Activated T-helper 17 cell treated with anti-CD3 and anti-CD28 coated beads, Interleukin-2, amount 50 U/mL, for 72 hours (primary cell): Measurements from ENCODE around the gene GRM1. TPM values are rescaled to one million over a fixed set of nuclear protein-coding genes. Genes with fewer than 3 reads are reported as not detected.

Experiments
- ATAC-seq: fragments of 150-1000 bp; cut with Tn5 transposase; replicated peaks from 2 replicates; pipeline ENCODE4 v1.10.0; 2021; ENCODE audit warnings: mild to moderate bottlenecking, moderate library complexity
- H3K27ac Mint-ChIP-seq: one replicate; pipeline ENCODE4 v1.8.0; 2022; ENCODE audit warnings: mixed read lengths
- H3K27me3 Mint-ChIP-seq: one replicate; pipeline ENCODE4 v1.8.0; 2022; ENCODE audit warnings: mixed read lengths
- H3K36me3 Mint-ChIP-seq: one replicate; pipeline ENCODE4 v1.8.0; 2022; ENCODE audit warnings: low read depth, mild to moderate bottlenecking, mixed read lengths
- H3K4me1 Mint-ChIP-seq: one replicate; pipeline ENCODE4 v1.8.0; 2022; ENCODE audit warnings: mixed read lengths
- H3K4me3 Mint-ChIP-seq: one replicate; pipeline ENCODE4 v1.8.0; 2022; ENCODE audit warnings: mild to moderate bottlenecking, mixed read lengths
- H3K9me3 Mint-ChIP-seq: one replicate; pipeline ENCODE4 v1.8.0; 2022; ENCODE audit warnings: mixed read lengths
- total RNA-seq, 2 donors: library from RNA; stranded (reverse); gene quantifications; one replicate each; pipeline ENCODE4 v1.2.3, GENCODE V29; 2022

Gene GRM1
- total RNA-seq, 2 donors from 2014 or later, result 0.04 TPM; not detected in 1

DNA sequence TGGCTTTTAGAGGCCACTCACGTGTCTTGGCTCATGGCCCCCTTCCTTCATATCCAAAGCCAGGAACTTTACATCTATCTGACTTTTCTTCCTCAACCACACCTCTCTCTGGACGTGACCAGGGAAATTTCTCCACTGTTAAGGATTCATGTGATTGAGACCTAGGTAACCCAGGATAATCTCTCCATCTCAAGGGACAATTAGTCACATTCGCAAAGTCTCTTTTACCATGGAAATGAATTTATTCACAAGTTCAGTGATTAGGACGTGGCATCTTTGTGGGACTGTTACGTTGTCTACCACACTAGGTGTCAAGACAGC lies 287.3 kb downstream of the GRM1 start:
- ATAC-seq, result no peak
- Mint-ChIP-seq H3K4me3 (no peak overlapping the region), H3K27me3 (no peaks in the 10 kb centered on the region), H3K4me1 (no peaks in the 10 kb centered on the region), H3K36me3 (no peaks in the 10 kb centered on the region), H3K27ac (no peak overlapping the region), H3K9me3 (peaks cover 4% of the 10 kb centered on the region)

DNA sequence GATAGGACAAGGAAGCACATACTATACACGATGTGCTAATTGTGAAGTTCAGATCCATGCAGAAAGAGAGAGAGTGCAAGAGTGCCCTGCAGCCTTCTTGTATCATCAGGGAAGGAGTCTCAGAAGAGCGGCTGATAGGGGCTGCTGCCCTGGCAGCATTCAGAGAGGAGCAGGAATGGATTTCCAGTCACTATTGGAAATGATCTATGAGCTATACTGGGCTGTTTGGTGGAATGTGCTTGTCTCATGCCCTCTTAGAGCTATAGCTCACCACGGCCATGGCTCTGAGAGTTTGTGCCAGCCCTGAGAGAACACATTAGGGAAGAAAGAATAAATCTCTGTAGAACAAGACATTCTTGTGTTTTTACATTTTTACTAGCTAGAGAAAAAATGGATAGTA lies 302.2 kb downstream of the GRM1 start:
- Mint-ChIP-seq H3K27me3 (no peaks in the 10 kb centered on the region), H3K4me1 (no peaks in the 10 kb centered on the region), H3K36me3 (no peaks in the 10 kb centered on the region), H3K9me3 (no peaks in the 10 kb centered on the region), H3K27ac (no peak overlapping the region), H3K4me3 (no peak overlapping the region)
- ATAC-seq, result no peak

DNA sequence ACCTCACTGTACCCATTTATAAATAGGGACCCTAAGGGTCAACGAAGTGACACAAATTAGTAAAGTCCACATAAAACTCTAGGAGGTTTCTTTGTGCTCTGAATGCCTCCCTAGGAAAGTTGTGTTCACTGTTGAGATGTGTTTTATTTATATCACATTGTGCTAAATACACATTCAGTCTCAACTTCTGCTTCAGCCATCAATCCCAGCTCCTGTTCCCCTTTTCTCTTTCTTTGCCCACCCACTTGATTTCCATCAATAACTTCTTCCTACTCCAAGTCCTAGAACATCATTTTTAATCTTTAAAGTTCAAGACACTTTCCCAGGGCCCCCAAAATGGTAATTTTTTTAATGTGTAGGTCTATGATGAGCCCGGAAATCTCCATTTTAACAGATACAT lies 306.5 kb downstream of the GRM1 start:
- no peaks in the 10 kb centered on the region for H3K36me3 Mint-ChIP-seq
- no peak overlapping the region for H3K4me3 Mint-ChIP-seq
- no peak for ATAC-seq
- no peak overlapping the region for H3K27ac Mint-ChIP-seq
- no peaks in the 10 kb centered on the region for H3K9me3 Mint-ChIP-seq
- H3K27me3 Mint-ChIP-seq, result no peaks in the 10 kb centered on the region
- no peaks in the 10 kb centered on the region for H3K4me1 Mint-ChIP-seq

DNA sequence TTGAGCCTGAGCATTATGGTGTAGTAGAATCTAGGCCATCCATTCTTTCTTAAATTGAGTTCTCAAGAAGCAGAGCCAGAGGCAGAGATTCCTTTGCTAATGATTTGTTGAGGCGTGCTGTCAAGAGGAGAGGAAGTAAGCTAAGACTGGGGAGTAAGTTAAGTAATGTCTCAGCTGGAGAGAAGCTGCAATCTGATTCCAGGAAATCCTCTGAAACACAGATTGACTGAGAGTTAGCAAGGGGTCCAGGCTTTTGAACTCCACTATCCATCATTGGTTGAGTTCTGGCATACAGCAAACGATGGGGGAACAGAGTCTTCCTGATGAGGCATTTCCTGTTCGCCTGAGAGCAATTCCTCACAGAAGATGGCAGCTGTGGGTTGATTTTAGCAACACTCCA lies 307.3 kb downstream of the GRM1 start:
- Mint-ChIP-seq H3K36me3 (no peaks in the 10 kb centered on the region), H3K27me3 (no peaks in the 10 kb centered on the region), H3K9me3 (no peaks in the 10 kb centered on the region), H3K4me3 (no peak overlapping the region), H3K27ac (no peak overlapping the region), H3K4me1 (no peaks in the 10 kb centered on the region)
- ATAC-seq, result no peak

DNA sequence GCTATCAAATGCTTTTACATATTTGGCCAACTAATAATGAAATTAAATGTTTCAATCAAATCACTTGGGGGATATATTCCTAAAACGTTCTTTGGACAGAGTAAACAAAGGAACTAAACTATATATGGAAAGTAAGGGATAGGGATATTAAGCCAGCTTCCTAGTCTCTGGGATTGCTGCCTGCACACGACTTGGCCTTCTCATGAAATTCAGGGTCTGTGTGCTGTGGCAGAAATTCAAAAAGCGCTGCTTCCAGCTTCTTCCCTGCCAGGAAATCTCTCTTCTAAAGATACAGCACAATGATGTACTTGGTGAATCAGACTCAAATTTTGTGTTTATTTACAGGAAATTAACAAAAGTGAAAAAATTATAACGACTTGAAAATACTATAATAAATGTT lies 308.5 kb downstream of the GRM1 start:
- Mint-ChIP-seq H3K36me3 (no peaks in the 10 kb centered on the region), H3K9me3 (no peaks in the 10 kb centered on the region), H3K4me1 (no peaks in the 10 kb centered on the region), H3K27me3 (no peaks in the 10 kb centered on the region), H3K4me3 (no peak overlapping the region), H3K27ac (no peak overlapping the region)
- ATAC-seq, result no peak

DNA sequence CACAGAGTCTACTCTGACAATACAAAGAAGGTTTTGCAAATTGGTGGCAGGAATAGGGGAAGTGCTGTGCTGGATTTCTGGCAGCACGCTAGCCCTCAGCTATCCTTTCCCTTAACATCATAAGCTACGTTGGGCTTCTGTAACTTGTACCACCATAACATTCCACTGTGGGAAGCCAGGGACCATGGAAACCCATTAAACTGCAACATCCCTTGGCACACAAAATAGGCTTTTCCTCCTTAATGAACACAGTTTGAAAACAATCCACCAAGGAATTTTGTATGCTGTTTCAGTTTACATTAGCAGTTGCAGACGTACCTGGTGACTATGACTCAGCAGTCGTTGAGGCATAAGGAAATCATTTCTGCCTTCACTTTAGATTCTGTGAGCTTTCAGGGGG lies 310.9 kb downstream of the GRM1 start:
- Mint-ChIP-seq H3K27ac (no peak overlapping the region), H3K27me3 (peaks cover 4% of the 10 kb centered on the region), H3K36me3 (no peaks in the 10 kb centered on the region), H3K4me1 (no peaks in the 10 kb centered on the region), H3K4me3 (no peak overlapping the region), H3K9me3 (no peaks in the 10 kb centered on the region)
- ATAC-seq, result no peak

DNA sequence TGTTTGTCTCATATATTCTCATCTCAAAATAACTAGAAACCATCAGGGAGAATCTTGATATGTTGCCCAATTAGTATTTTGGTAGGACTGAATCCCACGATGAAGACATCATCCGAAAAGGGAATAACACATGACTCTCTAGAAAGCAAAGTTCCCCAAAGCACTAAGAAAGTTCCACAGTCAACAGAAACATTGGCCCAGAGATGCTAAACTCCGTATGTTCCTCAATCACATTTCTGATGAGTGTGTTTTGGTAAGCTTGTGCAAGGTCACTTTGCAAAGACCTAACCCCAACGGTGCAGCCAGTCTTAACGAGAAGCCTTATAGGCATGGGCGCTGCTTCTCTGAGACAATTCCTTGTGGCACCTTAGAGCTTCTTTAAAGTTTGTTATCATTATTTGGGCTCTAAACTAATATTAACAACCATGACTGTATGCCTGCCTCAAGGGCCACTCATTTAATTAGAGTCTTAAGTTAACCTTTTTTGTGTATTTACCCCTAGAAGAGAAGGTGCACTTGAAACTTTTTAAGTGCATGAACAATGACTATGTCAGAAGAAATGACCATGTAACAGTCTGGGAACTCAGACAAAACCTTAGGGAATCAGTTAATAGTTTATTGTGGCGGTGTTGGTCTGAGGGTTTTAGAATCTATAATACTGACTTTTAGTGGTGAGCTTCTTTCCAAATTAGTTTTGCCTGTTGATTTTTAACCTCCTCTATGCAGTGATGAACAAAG lies 312.8 kb downstream of the GRM1 start:
- no peaks in the 10 kb centered on the region for H3K4me1 Mint-ChIP-seq
- ATAC-seq, result no peak
- H3K4me3 Mint-ChIP-seq, result no peak overlapping the region
- no peak overlapping the region for H3K27ac Mint-ChIP-seq
- no peaks in the 10 kb centered on the region for H3K36me3 Mint-ChIP-seq
- no peaks in the 10 kb centered on the region for H3K9me3 Mint-ChIP-seq
- peaks cover 4% of the 10 kb centered on the region for H3K27me3 Mint-ChIP-seq

DNA sequence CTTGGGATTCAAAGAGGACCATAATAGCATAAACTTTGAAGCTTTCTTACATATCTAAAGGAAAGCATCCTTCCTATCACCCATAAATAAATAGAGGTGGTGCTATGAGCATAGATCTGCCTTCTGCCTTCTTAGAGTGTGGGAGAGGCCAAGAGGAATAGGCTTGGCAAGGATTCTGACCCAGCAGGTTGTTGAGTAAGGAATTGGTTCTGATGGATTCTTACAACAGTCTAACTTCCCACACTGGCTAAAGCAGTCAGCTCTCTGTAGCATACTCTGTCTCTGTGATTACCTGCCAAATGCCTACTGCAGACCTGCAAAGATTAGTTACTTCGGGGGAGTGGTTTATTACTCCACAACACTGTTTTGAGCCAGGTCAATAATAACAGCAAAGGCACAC lies 316.7 kb downstream of the GRM1 start:
- no peak overlapping the region for H3K27ac Mint-ChIP-seq
- no peaks in the 10 kb centered on the region for H3K9me3 Mint-ChIP-seq
- H3K36me3 Mint-ChIP-seq, result no peaks in the 10 kb centered on the region
- ATAC-seq, result no peak
- H3K27me3 Mint-ChIP-seq, result peaks cover 4% of the 10 kb centered on the region
- H3K4me3 Mint-ChIP-seq, result no peak overlapping the region
- no peaks in the 10 kb centered on the region for H3K4me1 Mint-ChIP-seq

DNA sequence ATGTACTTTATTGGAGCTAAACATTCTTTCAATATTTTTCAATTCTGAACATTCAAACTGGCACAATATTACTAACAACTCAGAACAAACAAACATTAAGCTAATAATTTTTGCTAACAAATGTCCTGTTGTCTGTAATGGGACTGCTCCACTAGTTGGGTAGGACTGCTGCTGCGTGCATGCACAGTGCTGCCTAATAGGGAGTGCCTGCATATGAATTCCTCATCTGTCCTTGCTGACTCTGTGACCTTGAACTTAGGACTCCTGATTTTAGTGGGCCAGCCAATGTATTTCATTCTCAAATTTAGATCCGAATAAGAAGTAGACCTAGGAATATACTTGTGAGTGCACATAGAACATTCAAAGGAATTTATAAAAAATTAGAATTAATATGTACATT lies 318.2 kb downstream of the GRM1 start:
- Mint-ChIP-seq H3K27me3 (peaks cover 4% of the 10 kb centered on the region), H3K4me3 (no peak overlapping the region), H3K36me3 (no peaks in the 10 kb centered on the region), H3K27ac (no peak overlapping the region), H3K9me3 (no peaks in the 10 kb centered on the region), H3K4me1 (no peaks in the 10 kb centered on the region)
- no peak for ATAC-seq

DNA sequence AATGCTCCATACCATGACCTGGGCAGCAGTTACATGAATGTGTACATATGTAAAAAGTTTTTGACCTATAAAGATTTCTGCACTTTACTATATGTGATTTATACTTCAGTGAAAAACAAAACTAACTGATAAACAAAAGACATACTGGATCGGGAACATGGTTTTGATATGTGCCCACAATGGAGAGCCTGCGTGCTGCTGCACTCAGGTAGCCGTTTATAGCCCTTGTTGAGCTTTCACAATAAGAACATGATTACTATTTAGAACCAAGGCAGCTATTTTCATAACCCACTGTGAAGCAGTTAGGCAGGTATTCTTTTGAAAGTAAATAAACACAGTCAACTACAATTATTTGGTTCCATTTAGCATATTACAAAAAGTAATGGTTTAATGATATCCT lies 318.8 kb downstream of the GRM1 start:
- no peak for ATAC-seq
- no peaks in the 10 kb centered on the region for H3K36me3 Mint-ChIP-seq
- H3K27me3 Mint-ChIP-seq, result peaks cover 4% of the 10 kb centered on the region
- no peak overlapping the region for H3K27ac Mint-ChIP-seq
- no peaks in the 10 kb centered on the region for H3K9me3 Mint-ChIP-seq
- no peaks in the 10 kb centered on the region for H3K4me1 Mint-ChIP-seq
- H3K4me3 Mint-ChIP-seq, result no peak overlapping the region

DNA sequence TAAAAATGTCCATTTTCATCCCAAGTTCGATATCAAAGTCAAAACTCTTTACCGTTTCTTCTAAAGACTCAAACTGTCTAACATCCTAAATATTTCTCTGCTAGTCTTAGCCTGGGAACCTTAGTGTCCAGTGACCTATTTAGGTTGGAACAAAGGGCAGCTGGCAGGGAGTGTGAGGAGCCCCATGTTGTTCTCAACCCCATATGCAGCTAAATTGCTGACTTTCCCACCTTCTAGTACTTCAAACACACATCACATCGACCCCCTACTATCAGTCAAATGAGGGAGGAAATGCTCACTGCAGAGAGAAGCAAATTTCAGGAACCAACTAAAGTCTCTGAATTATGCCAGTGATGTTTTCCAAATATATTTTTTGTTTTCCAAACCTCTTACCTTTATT lies 322.2 kb downstream of the GRM1 start:
- Mint-ChIP-seq H3K27me3 (peaks cover 4% of the 10 kb centered on the region), H3K27ac (no peak overlapping the region), H3K36me3 (no peaks in the 10 kb centered on the region), H3K4me3 (no peak overlapping the region), H3K9me3 (no peaks in the 10 kb centered on the region), H3K4me1 (no peaks in the 10 kb centered on the region)
- no peak for ATAC-seq

DNA sequence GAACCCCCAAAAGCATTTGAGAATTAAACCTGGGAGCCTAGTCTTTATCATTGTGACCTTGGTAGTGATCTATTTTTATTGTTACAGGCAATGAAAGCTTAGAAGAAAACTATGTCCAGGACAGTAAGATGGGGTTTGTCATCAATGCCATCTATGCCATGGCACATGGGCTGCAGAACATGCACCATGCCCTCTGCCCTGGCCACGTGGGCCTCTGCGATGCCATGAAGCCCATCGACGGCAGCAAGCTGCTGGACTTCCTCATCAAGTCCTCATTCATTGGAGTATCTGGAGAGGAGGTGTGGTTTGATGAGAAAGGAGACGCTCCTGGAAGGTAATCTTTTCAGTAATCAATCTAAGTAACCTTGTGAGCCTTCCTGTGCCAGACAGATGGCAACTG lies 323.3 kb downstream of the GRM1 start:
- Mint-ChIP-seq H3K36me3 (no peaks in the 10 kb centered on the region), H3K27me3 (peaks cover 4% of the 10 kb centered on the region), H3K4me1 (no peaks in the 10 kb centered on the region), H3K4me3 (no peak overlapping the region), H3K9me3 (no peaks in the 10 kb centered on the region), H3K27ac (no peak overlapping the region)
- no peak for ATAC-seq

DNA sequence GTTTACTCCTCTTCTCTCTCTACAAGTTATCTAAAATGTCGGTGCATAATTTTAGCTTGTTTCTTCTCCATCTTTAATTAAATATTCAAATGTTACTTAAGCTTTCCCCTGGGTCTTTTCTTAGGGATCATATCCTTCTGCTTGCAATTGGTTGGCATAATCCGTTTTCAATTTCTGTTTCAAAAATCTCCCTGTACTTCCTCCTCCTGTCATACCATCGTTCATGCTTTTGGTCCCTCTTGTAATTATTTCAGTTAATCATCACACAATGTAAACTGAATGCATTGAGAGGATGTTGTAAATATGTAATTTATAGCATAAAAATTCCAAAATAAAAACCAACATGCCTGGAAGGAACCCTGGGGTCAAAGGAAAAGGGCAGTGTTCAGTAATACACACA lies 325.6 kb downstream of the GRM1 start:
- Mint-ChIP-seq H3K36me3 (no peaks in the 10 kb centered on the region), H3K4me3 (no peak overlapping the region), H3K27ac (no peak overlapping the region), H3K9me3 (no peaks in the 10 kb centered on the region), H3K27me3 (peaks cover 4% of the 10 kb centered on the region), H3K4me1 (no peaks in the 10 kb centered on the region)
- no peak for ATAC-seq

DNA sequence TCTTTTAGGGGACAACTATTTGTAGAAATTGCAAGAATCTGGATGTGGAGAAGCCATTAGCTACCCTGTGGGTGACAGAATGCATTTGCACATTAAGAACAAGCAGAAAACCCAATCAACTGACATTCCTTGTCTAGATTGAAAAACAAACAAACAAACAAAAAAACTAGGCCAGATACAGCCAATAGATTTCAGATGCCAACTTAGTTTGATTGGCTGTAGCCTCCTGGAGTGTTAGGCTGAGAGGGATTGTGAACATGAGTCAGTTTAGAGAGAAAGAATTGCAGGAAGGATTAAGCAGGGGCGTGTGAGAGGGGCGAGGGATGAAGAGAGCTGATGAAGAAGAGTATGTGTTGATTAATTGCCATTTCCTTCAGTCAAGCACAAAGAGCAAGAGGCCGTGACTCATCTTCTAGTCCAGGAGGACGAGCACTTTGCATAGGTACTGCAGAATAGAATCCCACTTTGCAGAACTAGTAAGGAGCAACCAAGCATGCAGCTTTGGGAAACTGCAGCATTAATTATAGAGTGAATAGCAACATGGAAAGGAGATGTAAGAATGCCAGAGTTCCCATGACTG lies 326.7 kb downstream of the GRM1 start:
- no peak for ATAC-seq
- no peak overlapping the region for H3K27ac Mint-ChIP-seq
- no peak overlapping the region for H3K4me3 Mint-ChIP-seq
- no peaks in the 10 kb centered on the region for H3K36me3 Mint-ChIP-seq
- H3K4me1 Mint-ChIP-seq, result no peaks in the 10 kb centered on the region
- no peaks in the 10 kb centered on the region for H3K9me3 Mint-ChIP-seq
- H3K27me3 Mint-ChIP-seq, result peaks cover 4% of the 10 kb centered on the region

DNA sequence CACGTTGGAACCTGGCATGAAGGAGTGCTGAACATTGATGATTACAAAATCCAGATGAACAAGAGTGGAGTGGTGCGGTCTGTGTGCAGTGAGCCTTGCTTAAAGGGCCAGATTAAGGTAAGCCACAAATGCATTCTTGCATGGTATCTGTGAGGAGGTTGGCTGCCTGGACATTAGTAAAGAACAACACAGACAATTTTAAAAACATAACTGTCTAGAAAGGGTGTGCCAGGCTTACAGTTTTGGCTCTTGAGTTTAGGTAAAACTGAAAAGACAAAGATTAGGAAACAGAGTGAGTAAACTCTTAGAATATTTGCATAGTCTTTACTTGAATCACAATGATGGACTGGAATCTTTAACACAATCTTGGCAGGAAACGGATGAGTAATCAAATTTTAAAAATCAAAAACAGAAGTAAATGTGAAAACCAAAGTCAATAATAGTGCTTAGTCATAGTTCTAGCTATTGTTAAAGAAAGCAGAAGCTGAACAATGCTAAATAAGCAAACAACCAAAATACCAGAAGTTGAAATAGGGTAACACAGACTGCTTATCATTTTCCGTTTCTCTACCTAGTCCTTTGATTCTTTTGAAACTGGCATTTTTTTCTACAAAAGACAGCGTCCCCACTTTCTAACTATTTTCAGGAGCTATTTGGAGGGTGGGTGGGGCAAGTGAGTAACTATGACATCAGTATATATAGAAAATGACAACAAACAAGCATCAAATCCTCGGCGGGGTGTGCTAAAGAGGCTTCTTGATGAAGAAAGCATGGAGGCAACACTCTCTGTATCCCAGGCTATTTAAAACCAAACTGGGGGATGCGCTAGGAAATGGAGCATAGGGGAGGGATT lies 328.9 kb downstream of the GRM1 start:
- no peak overlapping the region for H3K27ac Mint-ChIP-seq
- no peaks in the 10 kb centered on the region for H3K36me3 Mint-ChIP-seq
- H3K4me1 Mint-ChIP-seq, result no peaks in the 10 kb centered on the region
- peaks cover 4% of the 10 kb centered on the region for H3K27me3 Mint-ChIP-seq
- peak; percentile 79 for ATAC-seq
- H3K9me3 Mint-ChIP-seq, result no peaks in the 10 kb centered on the region
- no peak overlapping the region for H3K4me3 Mint-ChIP-seq
